NCI-H1436 (cell line): Measurements from ENCODE around the gene TMEM106C.

Experiments
- DNase-seq: peaks from one replicate; lab custom pipeline; 2025; lab: John Stamatoyannopoulos, UW

Gene TMEM106C

GRCh38 chr12:47995981-47996401 is 32.6 kb downstream of the TMEM106C start:
- DNase-seq: no peak

DNA sequence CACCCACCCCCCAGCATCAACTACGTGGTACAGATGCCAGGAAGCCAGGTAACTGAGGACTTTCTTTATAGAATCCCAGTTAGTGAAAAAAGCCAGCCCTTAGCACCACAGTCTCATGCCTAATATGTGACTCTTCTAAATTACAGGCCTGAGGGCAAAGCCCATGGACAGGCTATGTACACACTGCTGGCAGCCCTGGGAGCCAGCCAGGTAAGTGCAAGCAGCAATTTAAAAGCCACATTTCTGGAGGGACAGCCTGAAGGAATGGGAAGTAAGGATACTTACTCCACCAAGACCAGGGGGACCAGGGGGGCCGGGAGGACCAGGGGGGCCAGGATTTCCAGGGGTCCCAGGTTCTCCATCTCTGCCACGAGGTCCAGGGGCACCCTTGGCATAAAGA is 33.9 kb downstream of the TMEM106C start:
- DNase-seq: no peak

- DNase-seq: no peak
Measured at GRCh38 chr12:47999816-48000215, 36.4 kb downstream of the TMEM106C start.

- DNase-seq: peak; percentile 29
Measured at GRCh38 chr12:48000878-48001504, 37.6 kb downstream of the TMEM106C start.

- no peak for DNase-seq
Measured at GRCh38 chr12:48001505-48002413, 38.4 kb downstream of the TMEM106C start.

DNA sequence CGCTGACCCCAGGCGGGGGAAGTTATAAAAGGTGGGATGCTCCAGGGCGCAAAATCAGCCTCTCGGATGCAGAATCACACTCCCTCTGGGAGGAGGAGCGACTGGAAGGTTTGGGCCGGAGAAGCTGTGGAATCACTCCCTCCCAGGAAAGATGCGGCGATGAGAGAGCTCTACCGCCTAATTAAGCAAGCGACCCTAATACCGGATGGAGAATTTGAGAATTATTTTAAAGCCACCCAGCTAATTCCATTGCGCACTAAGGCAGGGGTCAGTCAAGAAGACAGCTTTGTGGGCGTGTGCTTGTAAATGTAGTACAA is 39.0 kb downstream of the TMEM106C start:
- no peak for DNase-seq

DNA sequence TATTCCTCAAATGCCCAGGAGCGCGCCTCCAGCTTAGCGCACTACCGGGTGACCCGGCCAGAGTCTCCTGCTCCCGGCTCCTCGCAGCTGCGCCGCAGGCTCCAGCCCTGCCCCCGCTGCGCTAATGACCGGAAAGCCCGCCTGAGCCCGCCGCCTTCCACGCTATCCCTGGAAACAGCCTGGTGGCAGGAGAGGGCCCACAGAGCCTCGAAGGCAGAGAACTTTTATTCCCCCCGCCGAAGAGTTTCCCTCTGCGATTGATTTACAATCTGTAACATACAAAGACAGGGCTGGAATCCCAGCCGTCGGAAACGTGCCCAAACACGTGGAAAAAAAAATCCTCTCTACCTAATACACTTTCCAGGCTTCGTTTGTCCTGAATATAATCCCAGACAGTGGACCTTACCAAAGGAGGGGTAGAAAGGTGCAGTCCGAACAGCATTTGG is 39.4 kb downstream of the TMEM106C start:
- DNase-seq: no peak

DNA sequence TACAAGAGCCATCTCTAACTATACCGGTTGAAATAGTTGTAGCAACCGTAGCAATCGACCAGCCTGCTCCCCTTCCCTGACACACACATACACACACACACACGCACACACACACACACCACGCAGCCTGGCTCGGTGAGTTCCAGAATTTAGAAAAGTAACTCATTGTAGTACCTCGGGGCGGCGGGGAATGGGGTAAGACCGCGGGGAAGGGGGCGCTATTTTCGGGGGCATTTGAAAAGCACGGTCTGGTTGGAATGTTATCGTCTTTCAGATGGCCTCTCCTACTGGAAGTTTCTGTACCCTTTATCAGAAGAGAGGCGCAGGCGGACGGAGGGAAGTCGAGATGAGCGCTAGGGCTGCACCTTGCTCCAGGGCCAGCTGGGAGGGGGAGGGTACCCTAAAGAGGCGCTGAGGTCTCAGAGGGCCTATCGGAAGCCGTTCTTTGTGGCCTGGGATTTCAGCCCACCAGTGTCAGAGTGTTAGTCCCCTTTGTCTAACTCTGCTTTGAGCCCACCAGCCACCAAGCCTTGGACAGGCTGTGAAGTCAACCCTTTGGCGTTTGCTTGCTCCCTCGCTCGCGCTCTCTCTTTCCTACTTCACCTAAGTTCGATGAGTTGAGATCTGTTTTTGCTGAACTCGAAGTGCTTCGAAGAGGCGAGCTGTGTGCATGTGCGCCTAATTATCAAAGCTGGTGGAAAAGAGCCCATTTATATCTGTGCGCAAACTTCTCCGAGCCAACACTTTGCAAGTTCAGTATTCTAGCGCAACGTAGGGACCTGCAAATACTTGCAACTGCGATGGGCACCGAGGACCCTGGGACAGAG is 40.0 kb downstream of the TMEM106C start:
- DNase-seq: no peak

GRCh38 chr12:48004053-48004941 is 40.9 kb downstream of the TMEM106C start, which contains the start of gene COL2A1:
Gene COL2A1 (minus strand): TSS chr12:48004476. CDS start chr12:48004321, 155 bp downstream.
- peak; percentile 42 for DNase-seq

GRCh38 chr12:48005001-48005749 is 41.8 kb downstream of the TMEM106C start:
- no peak for DNase-seq

GRCh38 chr12:48005750-48006021 is 42.3 kb downstream of the TMEM106C start:
- DNase-seq: no peak

GRCh38 chr12:48007206-48007605 is 43.8 kb downstream of the TMEM106C start:
- DNase-seq: no peak

GRCh38 chr12:48008349-48008748 is 45.0 kb downstream of the TMEM106C start:
- no peak for DNase-seq

GRCh38 chr12:48008950-48009349 is 45.6 kb downstream of the TMEM106C start:
- DNase-seq: no peak

GRCh38 chr12:48009471-48009870 is 46.1 kb downstream of the TMEM106C start:
- no peak for DNase-seq

GRCh38 chr12:48010366-48010970 is 47.1 kb downstream of the TMEM106C start:
- DNase-seq: no peak

- DNase-seq: no peak
Measured at GRCh38 chr12:48012070-48012469, 48.7 kb downstream of the TMEM106C start.

DNA sequence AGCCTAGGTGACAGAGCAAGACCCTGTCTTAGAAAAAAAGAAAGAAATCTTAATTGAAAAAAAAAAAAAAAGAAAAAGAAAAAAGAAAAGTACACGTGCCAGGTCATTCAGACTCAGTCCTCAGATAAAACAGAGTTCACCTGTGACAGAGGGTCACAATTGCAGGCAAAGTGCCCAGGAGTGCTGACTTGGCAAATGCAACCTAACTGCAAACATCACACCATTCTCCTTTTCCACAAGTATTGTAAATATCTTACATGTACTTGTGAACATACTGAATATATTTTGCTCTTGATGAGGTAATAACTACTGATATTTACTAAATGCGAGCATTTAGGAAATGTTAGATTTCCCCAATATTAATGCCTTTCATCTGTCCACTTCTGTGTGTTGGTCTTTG is 49.9 kb downstream of the TMEM106C start:
- DNase-seq: no peak

- no peak for DNase-seq
Measured at GRCh38 chr12:48015129-48015528, 51.7 kb downstream of the TMEM106C start.

- no peak for DNase-seq
Measured at GRCh38 chr12:48015954-48016353, 52.6 kb downstream of the TMEM106C start.
